ENCODE data around the gene ITPR1. TPM values are rescaled to one million over a fixed set of nuclear protein-coding genes. Genes with fewer than 3 reads are reported as not detected.

ITPR1 gene
- total RNA-seq, 1 donor from 2014 or later, result 45.9 TPM

DNA sequence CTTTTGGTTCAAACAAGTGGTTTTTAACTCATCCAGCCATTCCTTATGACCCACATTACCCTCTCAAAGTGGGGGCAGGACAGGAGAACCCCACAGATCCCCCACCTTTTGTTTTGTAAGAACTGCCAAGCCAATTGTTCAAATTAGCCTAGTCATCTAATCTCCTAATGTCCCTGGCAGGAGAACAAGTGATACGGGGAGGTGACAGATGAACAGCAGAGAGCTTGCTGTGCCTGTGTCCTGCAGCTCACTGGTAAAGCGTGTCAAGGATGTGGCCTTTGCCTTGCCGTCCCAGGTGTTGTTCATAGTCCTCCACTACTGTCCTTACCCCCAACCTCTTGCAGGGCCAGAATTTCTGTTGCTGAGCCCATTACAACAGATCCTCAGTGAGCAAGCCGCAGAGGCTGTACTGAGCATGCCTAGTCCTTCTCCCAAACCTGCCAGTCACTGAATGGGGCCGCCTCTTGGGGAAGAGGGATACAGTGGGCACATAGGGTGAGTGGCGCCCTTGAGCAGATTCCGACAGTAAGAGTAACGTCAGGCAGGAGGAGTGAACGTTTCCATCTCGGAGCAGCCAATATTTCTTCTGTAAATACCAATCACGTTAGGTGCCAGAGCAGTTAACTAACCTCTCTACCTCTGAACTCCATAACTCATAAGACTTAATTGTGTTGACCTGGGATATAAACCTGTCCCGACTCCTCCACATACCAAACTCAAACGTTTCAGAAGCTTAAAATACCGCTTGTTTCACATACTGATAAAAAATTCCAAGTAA is 87.4 kb downstream of the ITPR1 start:
- no peaks in the 10 kb centered on the region for H3K27me3 Mint-ChIP-seq
- H3K36me3 Mint-ChIP-seq, result peaks cover 4% of the 10 kb centered on the region
- H3K9me3 Mint-ChIP-seq, result peaks cover 8% of the 10 kb centered on the region
- H3K4me1 Mint-ChIP-seq (ENCODE audit: unreplicated experiment), result peaks cover 40% of the 10 kb centered on the region
- H3K4me3 Mint-ChIP-seq, result no peak overlapping the region
- DNase-seq (ENCODE audit: extremely low spot score, unreplicated experiment), result no peak
- H3K27ac Mint-ChIP-seq, result no peak overlapping the region
- TF ChIP-seq, protein P1, sequence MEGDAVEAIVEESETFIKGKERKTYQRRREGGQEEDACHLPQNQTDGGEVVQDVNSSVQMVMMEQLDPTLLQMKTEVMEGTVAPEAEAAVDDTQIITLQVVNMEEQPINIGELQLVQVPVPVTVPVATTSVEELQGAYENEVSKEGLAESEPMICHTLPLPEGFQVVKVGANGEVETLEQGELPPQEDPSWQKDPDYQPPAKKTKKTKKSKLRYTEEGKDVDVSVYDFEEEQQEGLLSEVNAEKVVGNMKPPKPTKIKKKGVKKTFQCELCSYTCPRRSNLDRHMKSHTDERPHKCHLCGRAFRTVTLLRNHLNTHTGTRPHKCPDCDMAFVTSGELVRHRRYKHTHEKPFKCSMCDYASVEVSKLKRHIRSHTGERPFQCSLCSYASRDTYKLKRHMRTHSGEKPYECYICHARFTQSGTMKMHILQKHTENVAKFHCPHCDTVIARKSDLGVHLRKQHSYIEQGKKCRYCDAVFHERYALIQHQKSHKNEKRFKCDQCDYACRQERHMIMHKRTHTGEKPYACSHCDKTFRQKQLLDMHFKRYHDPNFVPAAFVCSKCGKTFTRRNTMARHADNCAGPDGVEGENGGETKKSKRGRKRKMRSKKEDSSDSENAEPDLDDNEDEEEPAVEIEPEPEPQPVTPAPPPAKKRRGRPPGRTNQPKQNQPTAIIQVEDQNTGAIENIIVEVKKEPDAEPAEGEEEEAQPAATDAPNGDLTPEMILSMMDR (conservative IDR thresholded peaks at IDR 0.05), result no peak

DNA sequence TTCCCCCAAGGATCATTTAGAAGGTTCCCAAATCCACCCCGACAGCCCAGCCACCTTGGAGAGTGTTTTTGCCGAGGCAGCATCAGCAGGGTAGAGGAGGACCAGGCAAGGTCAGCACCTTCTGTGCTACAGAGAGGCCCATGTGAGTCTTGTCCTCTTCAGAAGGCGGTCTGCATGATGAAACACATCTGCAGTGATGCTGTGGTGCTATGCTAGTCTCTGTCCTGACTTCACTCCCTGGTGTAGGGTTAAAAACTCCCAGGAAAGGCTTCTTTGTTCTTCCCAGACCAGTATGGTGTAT is 87.9 kb downstream of the ITPR1 start:
- peaks cover 8% of the 10 kb centered on the region for H3K9me3 Mint-ChIP-seq
- H3K27ac Mint-ChIP-seq, result no peak overlapping the region
- DNase-seq (ENCODE audit: extremely low spot score, unreplicated experiment), result no peak
- H3K27me3 Mint-ChIP-seq, result no peaks in the 10 kb centered on the region
- H3K4me1 Mint-ChIP-seq (ENCODE audit: unreplicated experiment), result peaks cover 39% of the 10 kb centered on the region
- TF ChIP-seq, protein P1 (conservative IDR thresholded peaks at IDR 0.05), result no peak
- H3K36me3 Mint-ChIP-seq, result peaks cover 4% of the 10 kb centered on the region
- no peak overlapping the region for H3K4me3 Mint-ChIP-seq

- TF ChIP-seq, protein P1 (conservative IDR thresholded peaks at IDR 0.05), result no peak
- Mint-ChIP-seq H3K27ac (no peak overlapping the region), H3K36me3 (peaks cover 4% of the 10 kb centered on the region), H3K4me3 (no peak overlapping the region), H3K27me3 (no peaks in the 10 kb centered on the region), H3K9me3 (peaks cover 8% of the 10 kb centered on the region), H3K4me1 (ENCODE audit: unreplicated experiment) (peaks cover 36% of the 10 kb centered on the region)
- DNase-seq (ENCODE audit: extremely low spot score, unreplicated experiment), result no peak
Observed at GRCh38 chr3:4581498-4581897, 88.3 kb downstream of the ITPR1 start.

GRCh38 chr3:4581920-4582611 is 88.9 kb downstream of the ITPR1 start:
- Mint-ChIP-seq H3K36me3 (peaks cover 4% of the 10 kb centered on the region), H3K27ac (peak overlapping the region; percentile 2), H3K4me3 (no peak overlapping the region), H3K9me3 (peaks cover 8% of the 10 kb centered on the region), H3K4me1 (ENCODE audit: unreplicated experiment) (peaks cover 36% of the 10 kb centered on the region), H3K27me3 (no peaks in the 10 kb centered on the region)
- DNase-seq (ENCODE audit: extremely low spot score, unreplicated experiment), result no peak
- TF ChIP-seq, protein P1 (conservative IDR thresholded peaks at IDR 0.05), result no peak

DNA sequence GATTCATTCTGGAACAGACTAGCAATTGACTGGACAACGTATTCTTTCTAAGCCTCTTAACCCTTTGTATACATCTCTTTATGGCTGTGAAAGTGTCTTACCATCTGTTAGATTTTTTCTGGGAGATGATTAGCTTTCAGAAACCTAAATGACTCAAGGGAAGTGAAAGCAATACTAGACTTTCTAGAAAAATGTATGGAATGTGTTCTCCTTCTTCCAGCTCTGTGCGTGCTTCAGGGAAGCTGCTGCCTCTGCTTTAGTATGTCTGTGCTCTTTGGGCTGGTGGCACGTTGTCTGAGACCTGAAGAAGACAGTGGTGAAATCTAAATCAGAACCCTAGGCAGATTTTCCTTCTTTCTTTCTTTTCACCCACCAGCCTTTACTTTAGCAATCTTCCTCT is 89.5 kb downstream of the ITPR1 start:
- H3K27me3 Mint-ChIP-seq, result no peaks in the 10 kb centered on the region
- H3K27ac Mint-ChIP-seq, result peak overlapping the region; percentile 2
- H3K4me1 Mint-ChIP-seq (ENCODE audit: unreplicated experiment), result peaks cover 40% of the 10 kb centered on the region
- peaks cover 4% of the 10 kb centered on the region for H3K36me3 Mint-ChIP-seq
- no peak for DNase-seq (ENCODE audit: extremely low spot score, unreplicated experiment)
- TF ChIP-seq, protein P1 (conservative IDR thresholded peaks at IDR 0.05), result no peak
- H3K4me3 Mint-ChIP-seq, result no peak overlapping the region
- peaks cover 8% of the 10 kb centered on the region for H3K9me3 Mint-ChIP-seq

All from type B pancreatic cell (in vitro differentiated cells).